HepG2 (cell line): ENCODE results near the gene ZNF3. TPM values are rescaled to one million over a fixed set of nuclear protein-coding genes. Genes with fewer than 3 reads are reported as not detected.

ENCODE experiments used
- CBX1 ChIP-seq: IDR thresholded peaks from one replicate; pipeline ENCODE4 v1.6.1; 2016; ENCODE audit warnings: antibody characterized with exemption, low read depth
- HDAC6 ChIP-seq: fragments of 200-600 bp; sonication (generic); IDR thresholded peaks from 2 replicates; pipeline ENCODE4 v1.7.0; 2017; ENCODE audit warnings: mild to moderate bottlenecking, antibody characterized with exemption, low read length, low read depth
- HNF4A ChIP-seq: sonication (generic); formaldehyde crosslinking; IDR thresholded peaks from 2 replicates; pipeline ENCODE4 v1.4.0; 2020; ENCODE audit warnings: missing genetic modification reagents
- HNRNPL ChIP-seq: fragments of 200-400 bp; formaldehyde crosslinking; IDR thresholded peaks from 2 replicates; pipeline ENCODE4 v1.6.1; 2017; ENCODE audit warnings: mild to moderate bottlenecking, low read depth, low read length
- HOXA3 ChIP-seq: sonication (generic); formaldehyde crosslinking; IDR thresholded peaks from 2 replicates; pipeline ENCODE4 v1.5.0; 2020; ENCODE audit warnings: missing genetic modification reagents
- LCORL ChIP-seq, 2 experiments: fragments of 450-650 bp in 1 of 2; sonication (generic) in 1 of 2; formaldehyde crosslinking in 1 of 2; IDR thresholded peaks; 2 replicates each; pipeline versions ENCODE4 v1.5.0 to v1.6.1; 2017 to 2020; ENCODE audit warnings: antibody characterized with exemption in 1 of 2, missing genetic modification reagents in 1 of 2
- MLXIP ChIP-seq: sonication (generic); formaldehyde crosslinking; IDR thresholded peaks from 2 replicates; pipeline ENCODE4 v1.9.0; 2021; ENCODE audit warnings: missing genetic modification reagents, borderline replicate concordance
- MZF1 ChIP-seq: sonication (generic); formaldehyde crosslinking; IDR thresholded peaks from 2 replicates; pipeline ENCODE4 v1.8.1; 2023; ENCODE audit warnings: mild to moderate bottlenecking, missing genetic modification reagents, borderline replicate concordance
- NFRKB ChIP-seq: fragments of 450-650 bp; IDR thresholded peaks from 2 replicates; pipeline ENCODE4 v1.6.1; 2017
- REXO4 ChIP-seq: sonication (generic); formaldehyde crosslinking; IDR thresholded peaks from 2 replicates; pipeline ENCODE4 v1.8.0; 2022; ENCODE audit warnings: missing genetic modification reagents, mild to moderate bottlenecking, borderline replicate concordance
- SOX13 ChIP-seq, 3 experiments: fragments of 450-650 bp in 1 of 3; sonication (generic) in 1 of 3; formaldehyde crosslinking in 1 of 3; IDR thresholded peaks in 2 of 3; conservative IDR thresholded peaks in 1 of 3; 2 replicates each; pipeline versions ENCODE4 v1.5.0 to v1.6.1; 2016 to 2020; ENCODE audit warnings: antibody characterized with exemption in 1 of 3, mild to moderate bottlenecking in 1 of 3, missing compliant biosample characterization in 1 of 3, missing genetic modification reagents in 1 of 3, moderate library complexity in 1 of 3
- TEAD3 ChIP-seq: optimal IDR thresholded peaks from 2 replicates; pipeline ENCODE3; 2016; ENCODE audit warnings: borderline replicate concordance
- TEF ChIP-seq: sonication (generic); formaldehyde crosslinking; IDR thresholded peaks from 2 replicates; pipeline ENCODE4 v1.5.0; 2020; ENCODE audit warnings: missing genetic modification reagents
- ZNF260 ChIP-seq: sonication (generic); formaldehyde crosslinking; IDR thresholded peaks from 2 replicates; pipeline ENCODE4 v1.4.0; 2020; ENCODE audit warnings: missing genetic modification reagents, low read depth, mild to moderate bottlenecking, borderline replicate concordance
- ZNF382 ChIP-seq: sonication (generic); formaldehyde crosslinking; IDR thresholded peaks from 2 replicates; pipeline ENCODE4 v1.5.0; 2020; ENCODE audit warnings: missing genetic modification reagents, mild to moderate bottlenecking, borderline replicate concordance
- ZNF484 ChIP-seq: sonication (generic); formaldehyde crosslinking; IDR thresholded peaks from 2 replicates; pipeline ENCODE4 v1.5.1; 2020; ENCODE audit warnings: mild to moderate bottlenecking, low read depth, missing genetic modification reagents, borderline replicate concordance
- ZNF574 ChIP-seq: sonication (generic); formaldehyde crosslinking; IDR thresholded peaks from 2 replicates; pipeline ENCODE4 v1.4.0; 2020; ENCODE audit warnings: missing genetic modification reagents
- ZSCAN20 ChIP-seq: sonication (generic); formaldehyde crosslinking; IDR thresholded peaks from 2 replicates; pipeline ENCODE4 v1.4.0; 2020; ENCODE audit warnings: missing genetic modification reagents, mild to moderate bottlenecking, borderline replicate concordance
- polyA plus RNA-seq, 8 experiments: library from polyadenylated mRNA; depleted of rRNA in 3 of 8; stranded (reverse) in 7 of 8; unstranded in 1 of 8; fragments of >200 nt; fragmentation: Illumina TruSeq in 4 of 8; extraction: Trizol in 4 of 8; gene quantifications; 2 replicates each; pipeline versions ENCODE4 v1.2.1 to v1.2.3, GENCODE V29; 2011 to 2016; ENCODE audit warnings: low read depth in 4 of 8, missing spikeins in 1 of 8, mixed read lengths in 1 of 8; ENCODE audit not compliant: insufficient read depth in 1 of 8
- total RNA-seq, 5 experiments: library from RNA; depleted of rRNA; stranded (reverse); fragments of >200 nt; fragmentation: Illumina TruSeq; extraction: Trizol; gene quantifications; 2 replicates each; pipeline ENCODE4 v1.2.3, GENCODE V29; 2016; ENCODE audit warnings: low read depth in 1 of 5
- TF ChIP-seq, protein P1 (sequence below): IDR thresholded peaks from 2 replicates; pipeline ENCODE4 v1.6.1; 2016; ENCODE audit warnings: missing compliant biosample characterization, missing genetic modification reagents, borderline replicate concordance
- TF ChIP-seq, protein P2 (sequence below): sonication (generic); formaldehyde crosslinking; IDR thresholded peaks from 2 replicates; pipeline ENCODE4 v1.5.0; 2020; ENCODE audit warnings: missing genetic modification reagents

ZNF3 gene
- total and polyA plus RNA-seq, 2 of the 13 experiments (the other 11 are each of a cell fraction or from before 2014, with no cell fraction given): 33.7 to 56.9 TPM

DNA sequence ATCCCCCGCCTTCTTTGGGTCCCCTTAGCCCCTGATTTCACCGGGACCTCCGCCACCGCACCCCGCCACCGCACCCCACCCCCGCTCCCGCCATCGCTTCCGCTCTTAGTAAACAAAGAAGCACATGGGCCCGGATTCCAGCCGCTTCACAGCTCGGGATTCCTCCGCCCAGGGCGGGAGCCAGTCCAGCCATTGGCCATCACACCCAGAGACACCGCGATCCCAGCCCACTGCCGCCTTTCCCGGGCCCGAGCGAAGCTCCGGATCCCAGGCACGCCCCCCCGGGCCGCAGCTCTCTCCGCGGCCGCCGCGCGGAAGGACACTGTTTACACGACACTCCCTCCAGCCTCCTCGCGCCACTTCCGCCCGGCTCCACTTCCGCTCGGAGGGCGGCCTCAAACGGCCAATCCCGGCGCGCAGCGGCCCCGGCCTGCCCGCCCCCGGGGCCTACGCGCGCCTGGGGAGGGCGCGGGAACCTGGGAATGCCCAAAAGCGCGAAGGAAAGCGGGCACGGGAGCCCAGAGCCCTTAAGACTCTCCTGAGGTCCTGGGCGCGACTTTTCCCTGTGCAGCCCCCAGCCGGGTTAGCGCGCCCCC lies 19.0 kb upstream of the ZNF3 start (continued):
- no peak for TF ChIP-seq ZSCAN20 (CRISPR knock-in tag)
- no peak for TF ChIP-seq HNRNPL
- no peak; the same call in 1 of the 2 replicates for TF ChIP-seq SOX13 (IDR thresholded peaks at IDR 0.05)
- peak in 1 of 2 experiments; percentile 64; a peak in 2 of 4 replicates for TF ChIP-seq SOX13 (CRISPR knock-in tag; conservative IDR thresholded peaks at IDR 0.05 in 1 of 2, IDR thresholded peaks at IDR 0.05 in 1 of 2)
- TF ChIP-seq HDAC6: no peak
- TF ChIP-seq TEF (CRISPR knock-in tag): no peak
- TF ChIP-seq HOXA3 (CRISPR knock-in tag): peak; percentile 89
- no peak for TF ChIP-seq HNF4A (CRISPR knock-in tag)
- no peak for TF ChIP-seq CBX1
- no peak for TF ChIP-seq MZF1 (CRISPR knock-in tag)
- TF ChIP-seq NFRKB: no peak
- TF ChIP-seq ZNF260 (CRISPR knock-in tag): no peak
- TF ChIP-seq, protein P1, sequence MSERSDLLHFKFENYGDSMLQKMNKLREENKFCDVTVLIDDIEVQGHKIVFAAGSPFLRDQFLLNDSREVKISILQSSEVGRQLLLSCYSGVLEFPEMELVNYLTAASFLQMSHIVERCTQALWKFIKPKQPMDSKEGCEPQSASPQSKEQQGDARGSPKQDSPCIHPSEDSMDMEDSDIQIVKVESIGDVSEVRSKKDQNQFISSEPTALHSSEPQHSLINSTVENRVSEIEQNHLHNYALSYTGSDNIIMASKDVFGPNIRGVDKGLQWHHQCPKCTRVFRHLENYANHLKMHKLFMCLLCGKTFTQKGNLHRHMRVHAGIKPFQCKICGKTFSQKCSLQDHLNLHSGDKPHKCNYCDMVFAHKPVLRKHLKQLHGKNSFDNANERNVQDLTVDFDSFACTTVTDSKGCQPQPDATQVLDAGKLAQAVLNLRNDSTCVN (CRISPR knock-in tag): no peak; the same call in 1 of the 2 replicates
- no peak for TF ChIP-seq LCORL (IDR thresholded peaks at IDR 0.05)
- TF ChIP-seq LCORL (CRISPR knock-in tag; IDR thresholded peaks at IDR 0.05): peak; percentile 76
- peak; percentile 82 for TF ChIP-seq TEAD3 (CRISPR knock-in tag)
- TF ChIP-seq REXO4: no peak
- TF ChIP-seq ZNF382 (CRISPR knock-in tag): no peak
- peak; percentile 95 for TF ChIP-seq ZNF574 (CRISPR knock-in tag)
- no peak for TF ChIP-seq MLXIP (CRISPR knock-in tag)
- no peak for TF ChIP-seq ZNF484 (CRISPR knock-in tag)
- TF ChIP-seq, protein P2, sequence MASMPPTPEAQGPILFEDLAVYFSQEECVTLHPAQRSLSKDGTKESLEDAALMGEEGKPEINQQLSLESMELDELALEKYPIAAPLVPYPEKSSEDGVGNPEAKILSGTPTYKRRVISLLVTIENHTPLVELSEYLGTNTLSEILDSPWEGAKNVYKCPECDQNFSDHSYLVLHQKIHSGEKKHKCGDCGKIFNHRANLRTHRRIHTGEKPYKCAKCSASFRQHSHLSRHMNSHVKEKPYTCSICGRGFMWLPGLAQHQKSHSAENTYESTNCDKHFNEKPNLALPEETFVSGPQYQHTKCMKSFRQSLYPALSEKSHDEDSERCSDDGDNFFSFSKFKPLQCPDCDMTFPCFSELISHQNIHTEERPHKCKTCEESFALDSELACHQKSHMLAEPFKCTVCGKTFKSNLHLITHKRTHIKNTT: no peak
